DND-41 (cell line): ENCODE results near the gene RELCH.

Source experiments
- EZH2 ChIP-seq: IDR thresholded peaks from 3 replicates; pipeline ENCODE4 v1.6.1; 2012; ENCODE audit warnings: borderline replicate concordance, low read depth, mild to moderate bottlenecking, moderate library complexity, low read length, inconsistent platforms; ENCODE audit not compliant: severe bottlenecking
- TF ChIP-seq, protein P1 (sequence below): IDR thresholded peaks from 2 replicates; pipeline ENCODE4 v1.5.1; 2012; ENCODE audit warnings: borderline replicate concordance, low read length, moderate library complexity, mild to moderate bottlenecking; ENCODE audit not compliant: poor library complexity, severe bottlenecking; ENCODE audit errors: extremely low read depth

GRCh38 chr18:62196079-62196478 is 9.0 kb downstream of the RELCH start:
- TF ChIP-seq, protein P1, sequence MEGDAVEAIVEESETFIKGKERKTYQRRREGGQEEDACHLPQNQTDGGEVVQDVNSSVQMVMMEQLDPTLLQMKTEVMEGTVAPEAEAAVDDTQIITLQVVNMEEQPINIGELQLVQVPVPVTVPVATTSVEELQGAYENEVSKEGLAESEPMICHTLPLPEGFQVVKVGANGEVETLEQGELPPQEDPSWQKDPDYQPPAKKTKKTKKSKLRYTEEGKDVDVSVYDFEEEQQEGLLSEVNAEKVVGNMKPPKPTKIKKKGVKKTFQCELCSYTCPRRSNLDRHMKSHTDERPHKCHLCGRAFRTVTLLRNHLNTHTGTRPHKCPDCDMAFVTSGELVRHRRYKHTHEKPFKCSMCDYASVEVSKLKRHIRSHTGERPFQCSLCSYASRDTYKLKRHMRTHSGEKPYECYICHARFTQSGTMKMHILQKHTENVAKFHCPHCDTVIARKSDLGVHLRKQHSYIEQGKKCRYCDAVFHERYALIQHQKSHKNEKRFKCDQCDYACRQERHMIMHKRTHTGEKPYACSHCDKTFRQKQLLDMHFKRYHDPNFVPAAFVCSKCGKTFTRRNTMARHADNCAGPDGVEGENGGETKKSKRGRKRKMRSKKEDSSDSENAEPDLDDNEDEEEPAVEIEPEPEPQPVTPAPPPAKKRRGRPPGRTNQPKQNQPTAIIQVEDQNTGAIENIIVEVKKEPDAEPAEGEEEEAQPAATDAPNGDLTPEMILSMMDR: peak; percentile 20
- TF ChIP-seq EZH2: no peak
